ENCODE results near the gene KRT71.
"Not testable (repeated sequence)": the region's sequence is repeated elsewhere in the genome, so short reads cannot be mapped to it uniquely, and the experiment has no call there.

Gene KRT71

DNA sequence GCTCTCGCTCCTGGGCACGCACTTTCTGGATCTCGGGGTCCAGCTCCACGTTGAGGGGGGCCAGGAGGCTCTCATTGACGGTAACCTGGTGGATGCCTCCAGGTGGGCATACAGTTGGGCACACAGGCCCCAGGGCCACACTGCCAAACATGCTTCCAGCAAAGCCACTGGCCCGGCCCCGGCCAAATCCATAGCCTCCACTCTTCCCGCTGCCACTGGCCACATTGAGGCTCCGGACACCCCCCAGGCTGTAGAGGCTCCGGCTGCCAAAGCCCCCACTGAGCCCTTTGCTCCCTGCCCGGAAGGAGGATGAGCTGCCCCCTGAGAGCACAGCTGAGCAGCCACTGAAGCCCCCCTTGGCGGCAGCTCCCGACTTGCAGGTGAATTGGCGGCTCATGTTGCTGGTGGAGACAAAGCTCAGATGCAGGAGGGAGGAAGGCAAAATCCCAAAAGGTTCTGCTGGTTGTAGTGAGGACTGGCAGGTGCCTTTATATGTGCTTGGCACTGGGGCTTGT lies at the start of gene KRT71:
Gene KRT71, minus strand, starts transcription at position 465 of the 515 bp plus-strand sequence. Its CDS starts 68 bp downstream, at position 397.
- DNase-seq (ENCODE audit: extremely low read depth in 1 of 2, low read depth in 1 of 2): no peak

- no peak for DNase-seq (ENCODE audit: extremely low read depth in 1 of 2, low read depth in 1 of 2)
Measured at GRCh38 chr12:52602552-52602951, 49.6 kb upstream of the KRT71 start.

DNA sequence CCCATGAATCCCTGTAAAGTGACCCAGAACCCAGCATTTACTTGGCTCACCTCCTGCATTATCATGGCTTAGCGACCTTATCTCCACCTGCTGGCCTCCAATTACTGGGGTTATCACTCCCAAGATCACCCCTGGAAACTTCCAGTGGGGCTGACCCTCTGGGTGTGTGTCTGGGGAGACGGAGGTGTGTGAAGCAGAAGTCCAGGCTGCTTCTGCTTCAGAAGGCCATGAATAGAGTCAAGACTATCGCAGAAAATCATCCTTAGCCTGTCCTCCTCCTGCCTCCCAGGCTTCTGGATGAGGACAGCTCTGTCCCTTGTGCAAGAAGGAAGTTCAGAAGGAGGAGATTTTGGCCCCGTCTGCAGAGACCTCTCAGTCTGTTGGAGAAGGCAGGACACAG lies 48.7 kb upstream of the KRT71 start:
- DNase-seq (ENCODE audit: extremely low read depth in 1 of 2, low read depth in 1 of 2): no peak

DNA sequence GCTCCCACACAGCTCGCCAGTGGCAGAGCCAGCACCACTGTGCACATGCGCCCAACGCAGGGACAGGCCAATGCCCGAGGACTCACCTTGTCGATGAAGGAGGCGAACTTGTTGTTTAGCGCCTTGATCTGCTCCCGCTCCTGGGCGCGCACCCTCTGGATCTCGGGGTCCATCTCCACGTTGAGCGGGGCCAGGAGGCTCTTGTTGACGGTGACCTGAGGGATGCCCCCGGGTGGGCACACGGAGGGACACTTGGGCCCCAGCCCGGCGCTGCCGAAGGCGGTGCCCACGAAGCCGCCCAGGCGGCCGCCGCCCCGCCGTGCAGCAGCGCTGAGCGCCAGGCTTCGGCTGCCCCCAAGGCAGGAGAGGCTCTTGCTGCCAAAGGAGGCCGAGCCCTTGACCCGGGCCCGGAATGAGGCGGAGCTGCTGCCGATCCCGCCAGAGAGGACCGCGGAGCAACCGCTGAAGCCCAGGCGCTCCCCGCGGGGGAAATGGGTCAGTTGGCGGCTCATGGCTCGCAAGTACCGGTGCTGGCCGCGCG lies 48.1 kb upstream of the KRT71 start, which contains the start of gene KRT72:
Gene KRT72, minus strand, starts transcription at position 523 of the 541 bp plus-strand sequence. Its CDS starts 11 bp downstream, at position 512.
- DNase-seq (ENCODE audit: extremely low read depth in 1 of 2, low read depth in 1 of 2): no peak

- DNase-seq (ENCODE audit: extremely low read depth in 1 of 2, low read depth in 1 of 2): no peak
Measured at GRCh38 chr12:52600475-52600874, 47.5 kb upstream of the KRT71 start.

DNA sequence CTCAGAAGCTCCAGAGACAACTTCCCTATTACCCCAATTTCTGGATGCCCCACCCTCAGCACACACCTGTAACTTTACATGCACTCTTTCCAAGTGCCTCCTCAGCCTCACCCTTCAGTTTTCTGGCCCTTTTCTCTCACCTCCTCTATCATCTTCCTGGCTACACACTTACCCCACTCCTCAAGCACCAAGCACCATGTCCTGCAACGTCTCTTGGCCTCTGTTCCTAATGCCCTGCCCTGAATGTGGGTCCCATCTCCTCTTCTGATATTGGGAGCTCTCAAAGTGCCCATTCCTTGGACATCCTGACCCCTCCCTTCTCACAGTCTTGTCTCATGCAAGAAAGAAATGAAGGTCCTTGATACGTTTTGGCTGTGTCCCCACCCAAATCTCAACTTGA lies 47.1 kb upstream of the KRT71 start:
- DNase-seq (ENCODE audit: extremely low read depth in 1 of 2, low read depth in 1 of 2): no peak

DNA sequence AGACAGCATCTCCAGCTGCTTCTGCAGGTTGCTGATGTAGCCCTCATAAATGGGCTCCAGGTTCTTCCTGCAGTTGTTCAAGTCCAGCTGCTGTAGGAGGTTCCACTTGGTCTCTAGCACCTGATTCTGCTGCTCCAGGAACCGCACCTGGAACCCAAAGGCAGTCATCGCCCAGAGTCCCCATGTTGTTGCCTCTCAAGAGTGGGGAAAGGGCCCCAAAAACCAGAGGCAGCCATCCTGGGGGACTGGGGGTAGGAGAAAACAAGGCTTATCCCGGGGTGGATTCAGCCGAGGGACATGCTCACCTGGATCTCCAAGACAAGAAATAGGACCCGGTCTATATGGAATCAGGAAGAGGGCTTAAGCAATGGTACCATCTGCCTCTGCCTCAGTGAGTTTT lies 46.0 kb upstream of the KRT71 start:
- DNase-seq (ENCODE audit: extremely low read depth in 1 of 2, low read depth in 1 of 2): no peak

- not testable (repeated sequence) for DNase-seq (ENCODE audit: extremely low read depth in 1 of 2, low read depth in 1 of 2)
Measured at GRCh38 chr12:52594237-52594636, 41.3 kb upstream of the KRT71 start.

DNA sequence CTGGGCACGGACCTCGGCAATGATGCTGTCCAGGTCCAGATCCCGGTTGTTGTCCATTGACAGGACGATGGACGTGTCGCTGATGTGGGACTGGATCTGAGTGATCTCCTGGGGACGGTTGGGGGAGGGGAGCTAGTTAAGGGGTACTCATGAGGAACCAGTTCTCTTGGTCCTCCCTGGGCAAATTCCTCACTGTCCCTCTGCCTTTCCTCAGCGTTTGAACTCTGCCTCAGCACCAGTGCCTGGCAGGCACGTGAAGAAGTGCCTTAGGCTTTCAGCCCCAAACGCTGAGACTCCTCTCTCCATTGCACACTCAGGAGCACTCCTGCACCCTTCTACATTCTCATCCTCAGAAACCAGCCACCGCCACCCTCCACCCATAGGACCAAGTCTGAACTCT lies 38.6 kb upstream of the KRT71 start:
- no peak for DNase-seq (ENCODE audit: extremely low read depth in 1 of 2, low read depth in 1 of 2)

GRCh38 chr12:52590021-52590420 lies 37.1 kb upstream of the KRT71 start:
- no peak for DNase-seq (ENCODE audit: extremely low read depth in 1 of 2, low read depth in 1 of 2)

- no peak for DNase-seq (ENCODE audit: extremely low read depth in 1 of 2, low read depth in 1 of 2)
Measured at GRCh38 chr12:52587563-52587962, 34.6 kb upstream of the KRT71 start.

- DNase-seq (ENCODE audit: extremely low read depth in 1 of 2, low read depth in 1 of 2): peak; percentile 43 to 81
Measured at GRCh38 chr12:52585946-52586345, 33.0 kb upstream of the KRT71 start.

GRCh38 chr12:52585066-52585465 lies 32.1 kb upstream of the KRT71 start:
- DNase-seq (ENCODE audit: extremely low read depth in 1 of 2, low read depth in 1 of 2): no peak

DNA sequence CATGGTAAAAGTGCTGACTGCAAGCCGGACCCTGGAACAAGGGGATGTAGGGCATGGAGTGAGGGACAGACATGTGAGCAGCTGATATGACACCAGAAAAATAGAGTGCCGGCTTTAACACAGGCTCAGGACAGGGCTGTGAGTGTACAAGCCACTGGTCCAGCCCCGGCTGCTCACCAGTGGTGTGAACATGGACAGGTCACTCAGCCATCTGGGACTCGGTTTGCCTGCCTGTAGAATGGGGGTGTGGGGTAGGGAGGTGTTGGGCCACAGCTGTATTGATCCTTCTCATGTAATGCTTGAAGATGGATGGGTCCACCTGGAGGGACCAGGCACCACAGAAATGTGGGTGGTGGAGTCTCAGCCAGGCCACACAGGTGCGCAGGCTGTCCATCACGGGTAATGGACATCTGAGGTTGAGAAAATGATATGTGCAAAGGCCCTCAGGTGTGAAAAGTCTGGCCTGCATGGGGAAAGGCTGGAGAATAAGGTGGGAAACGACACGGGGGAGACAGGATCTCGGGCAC lies 31.3 kb upstream of the KRT71 start:
- DNase-seq (ENCODE audit: extremely low read depth in 1 of 2, low read depth in 1 of 2): no peak

DNA sequence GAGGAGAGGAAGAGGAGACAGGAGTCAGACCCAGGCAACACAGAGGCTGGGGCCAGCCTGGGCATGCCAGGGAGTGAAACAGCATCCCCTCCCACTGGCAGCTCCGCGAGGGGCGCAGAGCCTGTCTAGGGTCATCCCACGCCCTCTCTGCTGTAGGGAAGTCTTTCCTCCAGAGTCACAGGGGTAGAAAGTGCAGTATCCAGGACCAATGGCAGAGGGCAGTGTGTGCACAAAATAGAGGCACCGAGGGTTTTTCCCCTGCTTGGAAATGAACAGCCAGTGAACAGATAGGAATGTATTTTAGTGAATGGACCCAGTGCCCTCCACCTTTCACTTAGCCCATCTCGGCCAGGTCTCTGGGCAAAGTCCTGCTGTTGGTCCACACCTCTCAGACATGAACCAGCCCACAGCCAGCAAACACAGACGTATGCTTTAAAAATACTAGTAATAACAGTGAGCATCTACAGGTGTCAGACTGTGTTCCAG lies 30.1 kb upstream of the KRT71 start:
- DNase-seq (ENCODE audit: extremely low read depth in 1 of 2, low read depth in 1 of 2): peak; percentile 22 to 43

DNA sequence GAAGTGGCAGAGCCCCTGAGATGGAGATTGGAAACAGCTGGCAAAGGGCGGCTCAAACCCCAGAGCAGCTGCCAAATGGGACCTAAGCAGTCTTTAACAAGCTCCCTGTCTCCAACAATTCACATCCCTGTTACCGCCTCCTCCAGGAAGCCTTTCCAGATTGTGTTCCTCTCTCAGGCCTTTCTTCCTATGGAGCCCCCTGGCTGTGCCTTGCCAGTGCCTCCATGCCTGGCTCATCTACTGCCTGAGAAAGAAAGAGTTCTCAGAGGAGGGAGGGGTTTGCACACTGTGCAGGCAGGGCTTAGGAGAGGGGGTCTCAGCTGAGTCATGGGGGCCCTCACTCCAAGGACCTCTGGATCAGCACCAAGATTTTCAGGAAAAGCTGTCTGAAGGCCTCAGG lies 29.5 kb upstream of the KRT71 start:
- DNase-seq (ENCODE audit: extremely low read depth in 1 of 2, low read depth in 1 of 2): no peak

DNA sequence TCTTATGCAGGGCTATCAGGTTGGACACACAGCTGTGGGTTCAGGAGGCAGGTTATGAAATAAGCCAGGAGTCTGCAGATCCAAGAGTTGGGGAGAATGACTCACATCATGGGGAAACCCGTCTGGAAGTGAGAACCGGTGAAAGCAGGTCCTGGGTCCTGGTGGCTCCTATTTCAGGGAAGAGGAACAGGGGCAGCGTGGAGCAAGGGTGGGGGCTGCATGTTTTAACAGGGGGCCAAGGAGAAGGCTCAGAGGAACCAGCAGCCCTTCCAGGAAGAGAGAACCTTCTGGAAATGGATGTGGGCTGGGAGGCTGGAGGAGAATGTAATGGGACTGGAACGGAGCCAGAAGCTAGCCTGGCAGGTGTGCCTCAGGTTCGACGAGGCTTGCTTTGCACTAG lies 28.5 kb upstream of the KRT71 start:
- no peak for DNase-seq (ENCODE audit: extremely low read depth in 1 of 2, low read depth in 1 of 2)

DNA sequence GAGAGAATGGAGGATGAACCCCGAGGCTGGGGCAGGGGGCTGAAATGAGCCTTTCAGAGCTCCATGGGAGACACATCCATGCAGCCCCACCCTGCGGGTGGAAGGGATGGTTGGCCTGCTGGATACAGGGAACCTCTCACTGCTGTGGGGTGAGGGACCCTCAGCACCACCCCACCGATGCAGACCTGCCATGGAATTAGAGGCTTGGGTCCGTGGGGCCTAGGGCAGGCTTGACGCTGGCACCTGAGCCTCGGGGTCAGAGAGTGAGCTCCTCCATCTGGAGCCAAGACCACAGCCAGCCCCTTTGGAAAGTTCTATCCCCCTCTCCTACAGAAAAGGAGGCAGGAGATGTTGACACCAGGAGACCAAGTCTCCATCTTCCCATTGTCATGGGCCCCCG lies 28.1 kb upstream of the KRT71 start:
- DNase-seq (ENCODE audit: extremely low read depth in 1 of 2, low read depth in 1 of 2): no peak

DNA sequence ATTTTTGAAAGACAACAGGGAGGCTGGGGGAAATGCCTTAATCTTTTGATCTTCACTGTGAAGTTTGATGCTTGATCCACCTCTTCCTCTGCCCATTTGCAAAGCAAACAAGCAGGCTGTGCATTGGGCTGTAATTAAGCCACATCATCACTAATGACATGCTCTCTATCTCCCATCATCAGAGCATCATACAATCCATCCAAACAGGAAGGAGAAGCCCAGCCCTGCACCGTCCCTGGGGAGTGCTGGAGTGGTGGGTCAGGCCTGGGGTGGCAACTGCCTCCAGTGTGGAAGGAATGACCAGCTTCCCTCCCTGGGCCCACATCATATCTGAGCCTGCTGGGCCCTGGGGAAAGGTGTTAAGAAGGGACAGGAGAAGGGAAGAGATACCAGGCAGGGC lies 27.6 kb upstream of the KRT71 start:
- no peak for DNase-seq (ENCODE audit: extremely low read depth in 1 of 2, low read depth in 1 of 2)

GRCh38 chr12:52579468-52580465 lies 26.8 kb upstream of the KRT71 start:
- DNase-seq (ENCODE audit: extremely low read depth in 1 of 2, low read depth in 1 of 2): no peak

DNA sequence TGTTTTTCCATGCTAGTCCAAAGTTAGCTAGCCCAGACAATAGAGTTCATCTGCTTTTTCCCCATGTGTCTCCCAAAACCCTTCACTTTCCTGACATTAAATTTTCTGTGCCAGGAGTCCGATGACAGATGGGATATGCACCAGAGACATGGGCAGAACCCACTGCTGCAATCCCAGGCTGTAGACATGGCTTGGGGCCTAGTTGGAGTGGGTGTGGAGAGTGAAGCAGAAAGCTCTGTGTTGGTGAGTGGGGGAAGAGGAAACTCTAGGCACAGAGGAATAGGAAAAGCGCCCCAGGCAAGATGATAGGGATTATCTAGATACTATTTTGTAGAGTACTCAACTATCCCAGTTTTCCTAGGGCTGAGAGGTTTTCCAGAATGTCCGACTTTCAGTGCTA lies 25.5 kb upstream of the KRT71 start:
- DNase-seq (ENCODE audit: extremely low read depth in 1 of 2, low read depth in 1 of 2): no peak

GRCh38 chr12:52577316-52577715 lies 24.4 kb upstream of the KRT71 start:
- no peak for DNase-seq (ENCODE audit: extremely low read depth in 1 of 2, low read depth in 1 of 2)

Measured in activated CD8-positive, alpha-beta memory T cell treated with anti-CD3 and anti-CD28 coated beads for 1 hour (primary cell).